Neural cell (in vitro differentiated cells): Measurements from ENCODE around the gene LRRC46. TPM values are rescaled to one million over a fixed set of nuclear protein-coding genes. Genes with fewer than 3 reads are reported as not detected.

Experiments used
- H2AFZ ChIP-seq: fragments of 200-600, 300-800 bp; sonication (generic), shearing (Covaris generic); 2 replicates; pipeline ENCODE4 v1.6.0; 2014; ENCODE audit warnings: low read depth, mild to moderate bottlenecking, antibody characterized with exemption, low read length, moderate library complexity
- H3F3A ChIP-seq: fragments of 200-600 bp; shearing (Covaris generic); 2 replicates; pipeline ENCODE4 v1.6.1; 2016; ENCODE audit warnings: mild to moderate bottlenecking, moderate library complexity, mixed read lengths, antibody characterized with exemption, low read length; ENCODE audit not compliant: insufficient read depth, poor library complexity, severe bottlenecking
- H3K27ac ChIP-seq: fragments of 200-600, 300-800 bp; sonication (generic), shearing (Covaris generic); 2 replicates; pipeline ENCODE4 v1.5.1; 2014; ENCODE audit warnings: mild to moderate bottlenecking, low read length, moderate library complexity
- H3K27me3 ChIP-seq: fragments of 300-800, 200-600 bp; sonication (generic), shearing (Covaris generic); 2 replicates; pipeline ENCODE4 v1.6.0; 2014; ENCODE audit warnings: mild to moderate bottlenecking, low read depth, low read length, moderate library complexity; ENCODE audit not compliant: insufficient read depth
- H3K36me3 ChIP-seq: fragments of 300-800, 200-600 bp; sonication (generic), shearing (Covaris generic); 2 replicates; pipeline ENCODE4 v1.5.1; 2014; ENCODE audit warnings: mild to moderate bottlenecking, antibody characterized with exemption, low read length, moderate library complexity; ENCODE audit not compliant: insufficient read depth
- H3K4me2 ChIP-seq: fragments of 300-800, 200-600 bp; sonication (generic), shearing (Covaris generic); 2 replicates; pipeline ENCODE4 v1.6.0; 2014; ENCODE audit warnings: mild to moderate bottlenecking, low read length
- H3K4me3 ChIP-seq: fragments of 300-800, 200-600 bp; sonication (generic), shearing (Covaris generic); 2 replicates; pipeline ENCODE4 v1.5.1; 2014; ENCODE audit warnings: mild to moderate bottlenecking, low read length, moderate library complexity
- H3K79me2 ChIP-seq: fragments of 200-600 bp; shearing (Covaris generic); replicated peaks from 2 replicates; pipeline ENCODE4 v1.6.0; 2014; ENCODE audit warnings: mild to moderate bottlenecking, low read length, moderate library complexity; ENCODE audit not compliant: insufficient read depth
- H3K9ac ChIP-seq: fragments of 300-800, 200-600 bp; sonication (generic), shearing (Covaris generic); 2 replicates; pipeline ENCODE4 v1.6.1; 2016; ENCODE audit warnings: mild to moderate bottlenecking, low read length, mixed read lengths
- H3K9me2 ChIP-seq: fragments of 200-600 bp; shearing (Covaris generic); 2 replicates; pipeline ENCODE4 v1.6.1; 2016; ENCODE audit warnings: mild to moderate bottlenecking, low read length, mixed read lengths; ENCODE audit not compliant: insufficient read depth
- H3K9me3 ChIP-seq: fragments of 200-600, 300-800 bp; sonication (generic), shearing (Covaris generic); 2 replicates; pipeline ENCODE4 v1.6.1; 2016; ENCODE audit warnings: mild to moderate bottlenecking, mixed run types, low read length, moderate library complexity, mixed read lengths
- H4K20me1 ChIP-seq: fragments of 200-600 bp; shearing (Covaris generic); 2 replicates; pipeline ENCODE4 v1.6.1; 2016; ENCODE audit warnings: mild to moderate bottlenecking, mixed run types; ENCODE audit not compliant: insufficient read depth
- EP300 ChIP-seq: fragments of 450-650 bp; conservative IDR thresholded peaks from 2 replicates; pipeline ENCODE4 v1.6.1; 2014; ENCODE audit warnings: antibody characterized with exemption, mild to moderate bottlenecking, moderate library complexity; ENCODE audit not compliant: poor library complexity, severe bottlenecking
- EZH2 ChIP-seq: fragments of 200-600, 300-800 bp; shearing (Covaris generic), sonication (generic); IDR thresholded peaks from 2 replicates; pipeline ENCODE4 v1.6.1; 2014; ENCODE audit warnings: antibody characterized with exemption, low read length, borderline replicate concordance, mild to moderate bottlenecking; ENCODE audit not compliant: insufficient read depth, poor library complexity, severe bottlenecking
- MXI1 ChIP-seq: fragments of 450-650 bp; conservative IDR thresholded peaks from 2 replicates; pipeline ENCODE4 v1.6.1; 2014; ENCODE audit warnings: antibody characterized with exemption, mild to moderate bottlenecking; ENCODE audit not compliant: poor library complexity, severe bottlenecking
- POLR2AphosphoS5 ChIP-seq: IDR thresholded peaks from 2 replicates; pipeline ENCODE4 v1.6.1; 2012
- RAD21 ChIP-seq: fragments of 450-650 bp; conservative IDR thresholded peaks from 2 replicates; pipeline ENCODE4 v1.6.1; 2014; ENCODE audit warnings: antibody characterized with exemption, mild to moderate bottlenecking, moderate library complexity
- SMC3 ChIP-seq: fragments of 450-650 bp; conservative IDR thresholded peaks from 2 replicates; pipeline ENCODE4 v1.6.1; 2014; ENCODE audit warnings: antibody characterized with exemption, mild to moderate bottlenecking, moderate library complexity; ENCODE audit not compliant: poor library complexity
- TAF1 ChIP-seq: IDR thresholded peaks from 2 replicates; pipeline ENCODE4 v1.6.1; 2012; ENCODE audit warnings: low read depth
- polyA plus RNA-seq: library from polyadenylated mRNA; depleted of rRNA; stranded (reverse); fragments of >200 nt; gene quantifications from 2 replicates; pipeline ENCODE4 v1.2.3, GENCODE V29; 2014
- TF ChIP-seq, protein P1 (sequence below): IDR thresholded peaks from 2 replicates; pipeline ENCODE4 v1.6.1; 2012; ENCODE audit warnings: borderline replicate concordance
- TF ChIP-seq, protein P2 (sequence below): fragments of 450-650 bp; IDR thresholded peaks from 2 replicates; pipeline ENCODE4 v1.5.1; 2014; ENCODE audit warnings: antibody characterized with exemption, mild to moderate bottlenecking, moderate library complexity; ENCODE audit not compliant: poor library complexity, severe bottlenecking

The LRRC46 gene
- polyA plus RNA-seq, 1 donor from 2014 or later, result 0.12 TPM

DNA sequence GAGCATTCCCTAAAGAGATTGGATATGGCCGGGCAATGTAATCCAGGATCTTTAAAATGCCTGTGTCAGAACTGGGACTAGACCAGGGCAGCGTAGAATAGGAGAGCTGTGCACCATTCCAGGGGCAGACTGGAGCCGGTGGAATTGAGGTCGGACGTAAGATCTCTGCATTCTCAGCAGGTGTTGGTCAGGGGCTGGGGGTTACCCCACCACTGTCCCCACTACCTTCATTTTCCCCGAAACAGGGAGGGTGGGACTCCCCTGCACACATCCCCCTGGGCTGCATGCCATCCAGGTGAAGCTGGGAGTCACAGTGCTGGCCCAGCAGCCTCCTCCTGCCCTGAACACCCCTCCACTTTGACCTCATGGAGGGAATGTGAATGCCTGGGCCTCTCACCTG is 27.7 kb upstream of the LRRC46 start:
- H3K9me2 ChIP-seq, result no peaks in the 10 kb centered on the region
- no peak overlapping the region for H3K27ac ChIP-seq
- no peaks in the 10 kb centered on the region for H3F3A ChIP-seq
- no peak overlapping the region for H3K4me3 ChIP-seq
- TF ChIP-seq TAF1 (no peak), RAD21 (no peak), SMC3 (no peak), POLR2AphosphoS5 (no peak), EZH2 (no peak), EP300 (no peak)
- TF ChIP-seq, protein P1, sequence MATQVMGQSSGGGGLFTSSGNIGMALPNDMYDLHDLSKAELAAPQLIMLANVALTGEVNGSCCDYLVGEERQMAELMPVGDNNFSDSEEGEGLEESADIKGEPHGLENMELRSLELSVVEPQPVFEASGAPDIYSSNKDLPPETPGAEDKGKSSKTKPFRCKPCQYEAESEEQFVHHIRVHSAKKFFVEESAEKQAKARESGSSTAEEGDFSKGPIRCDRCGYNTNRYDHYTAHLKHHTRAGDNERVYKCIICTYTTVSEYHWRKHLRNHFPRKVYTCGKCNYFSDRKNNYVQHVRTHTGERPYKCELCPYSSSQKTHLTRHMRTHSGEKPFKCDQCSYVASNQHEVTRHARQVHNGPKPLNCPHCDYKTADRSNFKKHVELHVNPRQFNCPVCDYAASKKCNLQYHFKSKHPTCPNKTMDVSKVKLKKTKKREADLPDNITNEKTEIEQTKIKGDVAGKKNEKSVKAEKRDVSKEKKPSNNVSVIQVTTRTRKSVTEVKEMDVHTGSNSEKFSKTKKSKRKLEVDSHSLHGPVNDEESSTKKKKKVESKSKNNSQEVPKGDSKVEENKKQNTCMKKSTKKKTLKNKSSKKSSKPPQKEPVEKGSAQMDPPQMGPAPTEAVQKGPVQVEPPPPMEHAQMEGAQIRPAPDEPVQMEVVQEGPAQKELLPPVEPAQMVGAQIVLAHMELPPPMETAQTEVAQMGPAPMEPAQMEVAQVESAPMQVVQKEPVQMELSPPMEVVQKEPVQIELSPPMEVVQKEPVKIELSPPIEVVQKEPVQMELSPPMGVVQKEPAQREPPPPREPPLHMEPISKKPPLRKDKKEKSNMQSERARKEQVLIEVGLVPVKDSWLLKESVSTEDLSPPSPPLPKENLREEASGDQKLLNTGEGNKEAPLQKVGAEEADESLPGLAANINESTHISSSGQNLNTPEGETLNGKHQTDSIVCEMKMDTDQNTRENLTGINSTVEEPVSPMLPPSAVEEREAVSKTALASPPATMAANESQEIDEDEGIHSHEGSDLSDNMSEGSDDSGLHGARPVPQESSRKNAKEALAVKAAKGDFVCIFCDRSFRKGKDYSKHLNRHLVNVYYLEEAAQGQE, result no peak
- TF ChIP-seq, protein P2, sequence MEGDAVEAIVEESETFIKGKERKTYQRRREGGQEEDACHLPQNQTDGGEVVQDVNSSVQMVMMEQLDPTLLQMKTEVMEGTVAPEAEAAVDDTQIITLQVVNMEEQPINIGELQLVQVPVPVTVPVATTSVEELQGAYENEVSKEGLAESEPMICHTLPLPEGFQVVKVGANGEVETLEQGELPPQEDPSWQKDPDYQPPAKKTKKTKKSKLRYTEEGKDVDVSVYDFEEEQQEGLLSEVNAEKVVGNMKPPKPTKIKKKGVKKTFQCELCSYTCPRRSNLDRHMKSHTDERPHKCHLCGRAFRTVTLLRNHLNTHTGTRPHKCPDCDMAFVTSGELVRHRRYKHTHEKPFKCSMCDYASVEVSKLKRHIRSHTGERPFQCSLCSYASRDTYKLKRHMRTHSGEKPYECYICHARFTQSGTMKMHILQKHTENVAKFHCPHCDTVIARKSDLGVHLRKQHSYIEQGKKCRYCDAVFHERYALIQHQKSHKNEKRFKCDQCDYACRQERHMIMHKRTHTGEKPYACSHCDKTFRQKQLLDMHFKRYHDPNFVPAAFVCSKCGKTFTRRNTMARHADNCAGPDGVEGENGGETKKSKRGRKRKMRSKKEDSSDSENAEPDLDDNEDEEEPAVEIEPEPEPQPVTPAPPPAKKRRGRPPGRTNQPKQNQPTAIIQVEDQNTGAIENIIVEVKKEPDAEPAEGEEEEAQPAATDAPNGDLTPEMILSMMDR, result no peak
- no peaks in the 10 kb centered on the region for H3K79me2 ChIP-seq
- no peak overlapping the region for H3K4me2 ChIP-seq
- peaks cover 8% of the 10 kb centered on the region for H3K27me3 ChIP-seq
- H3K9ac ChIP-seq, result no peak overlapping the region
- no peaks in the 10 kb centered on the region for H3K36me3 ChIP-seq
- no peaks in the 10 kb centered on the region for H3K9me3 ChIP-seq
- no peak overlapping the region for H2AFZ ChIP-seq
- H4K20me1 ChIP-seq, result no peaks in the 10 kb centered on the region

DNA sequence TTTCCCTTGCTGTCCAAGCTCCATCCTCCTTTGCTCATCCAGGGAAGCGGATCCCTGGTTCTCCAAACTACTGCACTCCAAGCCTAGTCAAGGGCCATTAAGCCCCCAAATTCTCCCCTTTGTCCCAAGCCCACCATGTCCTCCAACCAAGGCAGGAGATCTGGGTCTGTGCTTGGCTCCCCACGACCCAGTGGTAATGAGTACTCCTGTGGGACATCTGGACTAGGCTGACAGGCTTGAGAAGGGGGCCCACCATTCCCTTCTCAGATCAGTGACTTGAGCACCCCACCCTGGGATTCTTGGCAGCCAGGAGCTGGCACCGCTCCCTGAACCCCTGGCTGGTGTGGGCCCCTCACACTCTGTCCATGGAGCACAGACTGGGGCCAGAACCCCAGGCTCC is 27.0 kb upstream of the LRRC46 start:
- Histone ChIP-seq H3K9me3 (no peaks in the 10 kb centered on the region), H3K27me3 (peaks cover 8% of the 10 kb centered on the region), H4K20me1 (no peaks in the 10 kb centered on the region), H3K9me2 (no peaks in the 10 kb centered on the region), H3K4me3 (no peak overlapping the region), H3K79me2 (no peaks in the 10 kb centered on the region), H2AFZ (no peak overlapping the region), H3K36me3 (no peaks in the 10 kb centered on the region), H3F3A (no peaks in the 10 kb centered on the region), H3K27ac (no peak overlapping the region), H3K4me2 (no peak overlapping the region), H3K9ac (no peak overlapping the region)
- TF ChIP-seq MXI1, result no peak
- no peak for TF ChIP-seq EP300
- TF ChIP-seq, protein P2, result no peak
- TF ChIP-seq POLR2AphosphoS5, result no peak
- no peak for TF ChIP-seq TAF1
- no peak for TF ChIP-seq EZH2
- TF ChIP-seq, protein P1, result no peak
- no peak for TF ChIP-seq RAD21
- no peak for TF ChIP-seq SMC3
